ENCODE measurements around the gene SYNRG. TPM values are rescaled to one million over a fixed set of nuclear protein-coding genes. Genes with fewer than 3 reads are reported as not detected.

SYNRG gene
- total and polyA plus RNA-seq, 2 of the 13 experiments (the other 11 are each of a cell fraction or from before 2014, with no cell fraction given) = 7.3 to 8.7 TPM

- no peak; the same call in 1 of the 2 replicates for TF ChIP-seq ZNF691 (CRISPR knock-in tag; IDR thresholded peaks at IDR 0.05; ENCODE audit: borderline replicate concordance, low read depth)
- TF ChIP-seq ETS1 (CRISPR knock-in tag; IDR thresholded peaks at IDR 0.05) = no peak
- TF ChIP-seq KLF12 (CRISPR knock-in tag; IDR thresholded peaks at IDR 0.05; ENCODE audit: borderline replicate concordance) = peak; percentile 63; the same call in 1 of the 2 replicates
- peak; percentile 63; the same call in 1 of the 2 replicates for TF ChIP-seq REPIN1 (CRISPR knock-in tag; IDR thresholded peaks at IDR 0.05; ENCODE audit: borderline replicate concordance, low read depth)
- TF ChIP-seq TBP (CRISPR knock-in tag; IDR thresholded peaks at IDR 0.05) = no peak
- no peak for TF ChIP-seq ZBTB44 (CRISPR knock-in tag; IDR thresholded peaks at IDR 0.05)
- peak; percentile 12; the same call in 1 of the 2 replicates for TF ChIP-seq SKIL (CRISPR knock-in tag; IDR thresholded peaks at IDR 0.05; ENCODE audit: borderline replicate concordance)
- TF ChIP-seq RFX5 (IDR thresholded peaks at IDR 0.05; ENCODE audit: low read depth, low read length) = no peak
- TF ChIP-seq ZNF460 (CRISPR knock-in tag; IDR thresholded peaks at IDR 0.05; ENCODE audit: borderline replicate concordance) = no peak; the same call in 1 of the 2 replicates
- TF ChIP-seq PITX1 (CRISPR knock-in tag; IDR thresholded peaks at IDR 0.05) = no peak
- TF ChIP-seq ZNF891 (CRISPR knock-in tag; IDR thresholded peaks at IDR 0.05) = peak; percentile 76
- no peak for TF ChIP-seq ONECUT2 (CRISPR knock-in tag; IDR thresholded peaks at IDR 0.05)
- no peak for TF ChIP-seq ZNF512 (CRISPR knock-in tag; IDR thresholded peaks at IDR 0.05)
- peak; percentile 71 for TF ChIP-seq ZNF160 (CRISPR knock-in tag; IDR thresholded peaks at IDR 0.05)
- peak; percentile 47; the same call in 1 of the 2 replicates for TF ChIP-seq NR0B2 (CRISPR knock-in tag; IDR thresholded peaks at IDR 0.05)
Observed at GRCh38 chr17:37609170-37610040, at the start of gene SYNRG (continued).

Data from HepG2 (cell line).